Erythroblast (primary cell): ENCODE data around the gene FEN1.

Source experiments
- GATA1 ChIP-seq: IDR thresholded peaks from 2 replicates; pipeline ENCODE4 v1.6.1; 2011; ENCODE audit warnings: low read depth, mild to moderate bottlenecking, control low read depth, low read length, moderate library complexity
- POLR2A ChIP-seq: IDR thresholded peaks from 2 replicates; pipeline ENCODE4 v1.6.1; 2011; ENCODE audit warnings: mild to moderate bottlenecking, low read length

GRCh38 chr11:61777234-61778090, 15.2 kb upstream of the FEN1 start:
- TF ChIP-seq POLR2A (no peak), GATA1 (no peak)
